Heart right ventricle (tissue), 16 donors: ENCODE measurements around the gene ARL13B. TPM values are rescaled to one million over a fixed set of nuclear protein-coding genes. Genes with fewer than 3 reads are reported as not detected.
"Not testable (repeated sequence)": the region's sequence is repeated elsewhere in the genome, so short reads cannot be mapped to it uniquely, and the experiment has no call there.

Source experiments
- ATAC-seq, 8 donors: fragments of 200-7000 bp; cut with Tn5 transposase; one replicate each; pipeline ENCODE4 v1.9.1; 2020; ENCODE audit warnings: mild to moderate bottlenecking in 8 of 8, moderate library complexity in 8 of 8, moderate number of reproducible peaks in 1 of 8
- DNase-seq, 2 donors: peaks; one replicate each; pipeline ENCODE4 v3.0.0-alpha.2; 2020
- H3K27ac ChIP-seq, 10 donors: fragments of 200-600 bp; sonication (generic) in 2 of 10; one replicate each; pipeline versions ENCODE4 v1.5.0 to v1.8.0; 2020 to 2022; ENCODE audit warnings: mild to moderate bottlenecking in 3 of 10
- H3K27me3 ChIP-seq, 7 donors: fragments of 200-600 bp; one replicate each; pipeline ENCODE4 v1.8.0; 2021 to 2022; ENCODE audit warnings: mild to moderate bottlenecking in 2 of 7
- H3K36me3 ChIP-seq, 9 donors: fragments of 200-600 bp; sonication (generic) in 1 of 9; one replicate each; pipeline versions ENCODE4 v1.5.0 to v1.8.0; 2020 to 2022; ENCODE audit warnings: mild to moderate bottlenecking in 2 of 9
- H3K4me1 ChIP-seq, 9 donors: fragments of 200-600 bp; sonication (generic) in 1 of 9; one replicate each; pipeline versions ENCODE4 v1.5.0 to v1.8.0; 2020 to 2022; ENCODE audit warnings: mild to moderate bottlenecking in 4 of 9
- H3K4me3 ChIP-seq, 10 donors: fragments of 200-600 bp; sonication (generic) in 2 of 10; one replicate each; pipeline versions ENCODE4 v1.5.0 to v1.8.0; 2020 to 2022; ENCODE audit warnings: mild to moderate bottlenecking in 7 of 10, moderate library complexity in 2 of 10
- H3K9me3 ChIP-seq, 11 donors: fragments of 200-600 bp in 10 of 11; sonication (generic) in 2 of 11; one replicate each; pipeline versions ENCODE4 v1.5.0 to v1.8.0; 2013 to 2022; ENCODE audit warnings: mild to moderate bottlenecking in 2 of 11, control low read depth in 1 of 11, moderate library complexity in 1 of 11
- CTCF ChIP-seq, 9 donors: fragments of 200-600 bp; sonication (generic) in 2 of 9; IDR thresholded peaks; one replicate each; pipeline versions ENCODE4 v1.5.0 to v1.8.0; 2021 to 2022; ENCODE audit warnings: antibody characterized with exemption in 9 of 9, mild to moderate bottlenecking in 5 of 9, moderate library complexity in 1 of 9
- WGBS, 2 donors: extraction: QIAGEN DNeasy Blood & Tissue Kit; methylation state at CpG; one replicate each; pipeline ENCODE4 v1.1.7; 2013; ENCODE audit warnings: inconsistent platforms in 1 of 2; 5-methylcytosine and 5-hydroxymethylcytosine counted together
- intact Hi-C, 10 donors: fragments of 100-400 bp; cut with DNase I; formaldehyde crosslinking; loops; one replicate each; pipeline versions ENCODE4 v1.11.1 to v1.14.2; 2022
- polyA plus RNA-seq, 2 donors: library from polyadenylated mRNA; stranded (reverse); fragments of 200-250 nt; gene quantifications; one replicate each; pipeline ENCODE4 v1.2.3, GENCODE V29; 2013
- total RNA-seq, 10 donors: library from RNA; stranded (reverse); fragmentation: NEBNext Ultra II Directional in 3 of 10; extraction: Animal tissue kit (Norgen Biotek cat#: 25700) in 3 of 10; gene quantifications; one replicate each; pipeline versions ENCODE4 v1.2.1 to v1.2.4, GENCODE V29; 2021 to 2023
- donor health status: Arrhythmogenic right ventricular cardiomyopathy.
- donor health status: ischemic (EF 13 %, LVEDD 7.1; RV severe dilation, severe dysfunction).
- donor health status: healthy with polysubstance abuse.
- donor health status: DM: no; HTN: yes; CAD: no.
- donor health status: DM: no; HTN: no; CAD: no.
- donor health status: ischemic (EF 25% LVEDD 6.9; RV normal size, moderate dysfunction).
- donor health status: ischemic (EF 25% LVEDD 5.7; RV mildly dilated, moderate dysfunction).
- donor health status: healthy.
- donor health status: DM: yes; HTN: yes; CAD: no.
- donor health status: Ischemic cardiomyopathy.
- donor health status: ischemic (EF 35%, LVEDD 5.7; RV mildly dilated, moderate dysfunction).
- donor health status: nonischemic (EF 11% LVEDD 7.7; RV severe dilation, severe dysfunction).
- donor health status: DM: yes; HTN: yes; CAD: no.
- donor health status: PGD.
- donor health status: ischemic (EF 29% LVEDD 5.4; RV normal size, mild dysfunction).
- donor health status: nonischemic (EF 23%, LVEDD 6.1; RV moderate dilation, normal function).

The ARL13B gene
- total and polyA plus RNA-seq, 12 donors: 2.2 to 7.4 (median 4.3) TPM

DNA sequence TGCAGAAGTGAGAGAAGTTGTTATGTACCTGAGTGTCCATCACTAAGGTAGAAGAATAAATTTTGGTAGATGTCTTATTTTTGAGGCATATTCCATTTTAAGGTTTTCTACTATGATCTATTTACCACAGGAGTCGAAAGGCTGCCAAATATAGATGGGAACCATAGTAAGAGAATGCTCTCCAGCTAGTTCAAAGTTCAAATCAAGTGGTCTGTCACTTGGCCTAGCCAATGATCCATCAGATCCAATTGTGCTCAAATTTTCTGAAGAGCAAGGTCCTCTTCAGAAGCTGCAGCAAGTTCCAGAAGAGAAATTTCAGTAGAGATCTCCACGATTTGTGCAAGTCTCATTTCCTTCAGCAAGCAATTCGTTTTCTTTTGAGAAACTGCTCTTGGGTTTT, 17.2 kb upstream of the ARL13B start:
- ATAC-seq: no peak
- intact Hi-C loops: no loop called here
- Histone ChIP-seq H3K27ac (no peak overlapping the region), H3K27me3 (no peaks in the 10 kb centered on the region), H3K9me3 (no peaks in the 10 kb centered on the region), H3K4me1 (no peaks in the 10 kb centered on the region), H3K4me3 (no peak overlapping the region), H3K36me3 (peaks cover 0 to 15% (median 0%) of the 10 kb centered on the region in 9 donors)
- DNase-seq: no peak
- 91 to 92% methylated on average over 3 of the region's 3 CpGs for WGBS, 2 donors
- TF ChIP-seq CTCF (IDR thresholded peaks at IDR 0.05): no peak

GRCh38 chr3:93965106-93965505, 14.8 kb upstream of the ARL13B start:
- H3K27me3 ChIP-seq, H3K9me3 ChIP-seq, ATAC-seq, DNase-seq, H3K36me3 ChIP-seq, H3K27ac ChIP-seq, H3K4me3 ChIP-seq, intact Hi-C loops: not testable (repeated sequence)
- peaks cover 0 to 13% (median 2%) of the 10 kb centered on the region in 9 donors for H3K4me1 ChIP-seq
- 97% methylated on average over 19 of the region's 19 CpGs for WGBS, 2 donors

DNA sequence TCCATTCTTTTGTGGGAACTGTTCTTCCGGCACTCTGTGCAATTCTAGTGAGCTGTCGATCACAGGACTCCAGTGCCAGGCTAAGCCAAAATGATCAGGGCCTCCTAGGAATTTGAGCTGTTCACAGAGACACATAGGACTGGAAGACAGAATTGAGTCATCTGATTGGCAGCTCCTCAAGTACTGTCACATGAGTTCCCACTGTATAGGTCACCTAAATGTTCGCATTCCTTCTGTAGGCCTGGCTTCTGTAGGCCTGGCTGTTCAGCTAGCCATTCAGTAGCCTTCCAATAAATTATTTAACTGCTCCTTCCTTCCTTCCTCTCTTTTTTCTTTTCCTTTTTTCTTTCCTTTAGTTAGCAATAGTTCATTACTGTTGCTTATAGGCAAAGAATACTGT, 10.5 kb upstream of the ARL13B start:
- 50 to 54% methylated on average over 3 of the region's 3 CpGs for WGBS, 2 donors
- peak in 1 of 8 donors; percentile 27 for ATAC-seq
- DNase-seq: no peak
- peaks cover 0 to 33% (median 17%) of the 10 kb centered on the region in 9 donors for H3K4me1 ChIP-seq
- H3K27me3 ChIP-seq: no peaks in the 10 kb centered on the region
- no peaks in the 10 kb centered on the region for H3K9me3 ChIP-seq
- H3K4me3 ChIP-seq: no peak overlapping the region
- peak overlapping the region in 3 of 10 donors; percentile 23 to 54 (median 27) for H3K27ac ChIP-seq
- intact Hi-C loops: no loop called here
- H3K36me3 ChIP-seq: peaks cover 0 to 7% (median 0%) of the 10 kb centered on the region in 9 donors
- no peak for TF ChIP-seq CTCF (IDR thresholded peaks at IDR 0.05)

- H3K27ac ChIP-seq: peak overlapping the region in 3 of 10 donors; percentile 23 to 54 (median 27)
- intact Hi-C loops: no loop called here
- H3K27me3 ChIP-seq: no peaks in the 10 kb centered on the region
- DNase-seq (no peak), ATAC-seq (no peak)
- H3K36me3 ChIP-seq: peaks cover 0 to 7% (median 0%) of the 10 kb centered on the region in 9 donors
- WGBS, 2 donors: 98 to 100% methylated on average over 1 of the region's 1 CpG
- H3K9me3 ChIP-seq: no peaks in the 10 kb centered on the region
- no peak for TF ChIP-seq CTCF (IDR thresholded peaks at IDR 0.05)
- no peak overlapping the region for H3K4me3 ChIP-seq
- peaks cover 0 to 36% (median 19%) of the 10 kb centered on the region in 9 donors for H3K4me1 ChIP-seq
Observed at GRCh38 chr3:93969997-93970396, 10.0 kb upstream of the ARL13B start.
